A549 (cell line): ENCODE results near the gene SBF2. TPM values are rescaled to one million over a fixed set of nuclear protein-coding genes. Genes with fewer than 3 reads are reported as not detected.
A peak's percentile ranks its signal among the peaks of the same experiment; 100 is the strongest.

Source experiments
- ATAC-seq, 2 experiments: fragments of 200-7000 bp in 1 of 2; fragments of >200 bp in 1 of 2; cut with Nextera tagmentation in 1 of 2; cut with Tn5 transposase in 1 of 2; 3 replicates each; pipeline versions ENCODE4 v1.8.0 to v1.9.1; 2018 to 2020; ENCODE audit warnings: mild to moderate bottlenecking in 1 of 2, moderate library complexity in 1 of 2
- CTCF ChIA-PET: fragments of 300-600 bp; sonication (Branson Sonifier 250); formaldehyde crosslinking; extraction: SDS; loops from one replicate; lab custom pipeline; 2021; ENCODE audit warnings: antibody characterized with exemption, inconsistent platforms; lab: Yijun Ruan, JAX
- POLR2A ChIA-PET: fragments of 350-600 bp; formaldehyde crosslinking; extraction: SDS; loops from one replicate; lab custom pipeline; 2021; ENCODE audit warnings: antibody characterized with exemption, inconsistent platforms; lab: Yijun Ruan, JAX
- DNase-seq, 2 experiments: peaks; one replicate each; pipeline versions ENCODE4 v3.0.0 to v3.0.0-alpha.2; 2011 to 2016; ENCODE audit warnings: low read depth in 1 of 2, low spot score in 1 of 2
- FAIRE-seq: peaks from 2 replicates; lab custom pipeline; 2011; peaks lifted over from hg19 to GRCh38; lab: Jason Lieb, UNC
- H3K27ac ChIP-seq, 2 experiments: fragments of >200 bp; sonication (Bioruptor Twin); formaldehyde crosslinking; 3 replicates each; pipeline ENCODE4 v1.5.1; 2016 to 2017
- H3K4me1 ChIP-seq: fragments of >200 bp; sonication (Bioruptor Twin); formaldehyde crosslinking; 3 replicates; pipeline ENCODE4 v1.6.1; 2016
- H3K4me2 ChIP-seq: fragments of >200 bp; sonication (Bioruptor Twin); formaldehyde crosslinking; 3 replicates; pipeline ENCODE4 v1.6.1; 2016
- H3K4me3 ChIP-seq: fragments of >200 bp; sonication (Bioruptor Twin); formaldehyde crosslinking; 3 replicates; pipeline ENCODE4 v1.5.1; 2016
- H3K9me3 ChIP-seq: fragments of >200 bp; sonication (Bioruptor Twin); formaldehyde crosslinking; 3 replicates; pipeline ENCODE4 v1.6.1; 2016
- CBX2 ChIP-seq: fragments of 200-600 bp; sonication (generic); IDR thresholded peaks from 2 replicates; pipeline ENCODE4 v1.6.1; 2016; ENCODE audit warnings: low read depth, mild to moderate bottlenecking, borderline replicate concordance
- CBX8 ChIP-seq: fragments of 200-600 bp; sonication (generic); IDR thresholded peaks from 2 replicates; pipeline ENCODE4 v1.6.1; 2016
- MYC ChIP-seq: IDR thresholded peaks from 2 replicates; pipeline ENCODE4 v1.6.1; 2012; ENCODE audit warnings: mild to moderate bottlenecking, inconsistent platforms, low read length, improper control_type of control experiment, borderline replicate concordance
- POLR2AphosphoS2 ChIP-seq: conservative IDR thresholded peaks from 2 replicates; pipeline ENCODE4 v1.6.1; 2012; ENCODE audit warnings: low read length, improper control_type of control experiment, inconsistent platforms
- RAD21 ChIP-seq, 2 experiments: fragments of >200 bp in 1 of 2; sonication (Bioruptor Twin) in 1 of 2; formaldehyde crosslinking in 1 of 2; IDR thresholded peaks in 1 of 2; conservative IDR thresholded peaks in 1 of 2; 2 replicates in 1 of 2; 3 replicates in 1 of 2; pipeline ENCODE4 v1.6.1; 2012 to 2018; ENCODE audit warnings: inconsistent platforms in 1 of 2
- RARB ChIP-seq: fragments of 250-450 bp; sonication (Bioruptor Pico); IDR thresholded peaks from 2 replicates; pipeline ENCODE4 v1.8.0; 2021; ENCODE audit warnings: mild to moderate bottlenecking, moderate library complexity
- RNF2 ChIP-seq: fragments of 200-600 bp; sonication (generic); IDR thresholded peaks from 2 replicates; pipeline ENCODE4 v1.6.1; 2016; ENCODE audit warnings: low read depth, mild to moderate bottlenecking, antibody characterized with exemption, moderate library complexity, borderline replicate concordance
- TFCP2L1 ChIP-seq: fragments of 250-450 bp; sonication (Bioruptor Pico); IDR thresholded peaks from 2 replicates; pipeline ENCODE4 v1.5.0; 2021; ENCODE audit warnings: mild to moderate bottlenecking
- ZFP36 ChIP-seq: fragments of 450-650 bp; IDR thresholded peaks from 2 replicates; pipeline ENCODE4 v1.6.1; 2014; ENCODE audit warnings: borderline replicate concordance; ENCODE audit not compliant: partially characterized antibody
- ZNF302 ChIP-seq: fragments of 250-450 bp; sonication (Bioruptor Pico); IDR thresholded peaks from 2 replicates; pipeline ENCODE4 v1.9.0; 2021; ENCODE audit warnings: inconsistent platforms, mild to moderate bottlenecking, moderate library complexity
- WGBS: methylation state at CpG from one replicate; pipeline ENCODE4 v1.1.6; 2017; ENCODE audit errors: missing lambda C conversion rate; 5-methylcytosine and 5-hydroxymethylcytosine counted together
- polyA plus RNA-seq, 4 experiments: library from polyadenylated mRNA; depleted of rRNA in 3 of 4; stranded (reverse); fragments of >200 nt; fragmentation: RNase III in 1 of 4; extraction: RNeasy Plus Mini Kit Qiagen cat#74134 plus additional on column Dnase treatment in 1 of 4; gene quantifications; 2 replicates in 3 of 4; 3 replicates in 1 of 4; pipeline ENCODE4 v1.2.3, GENCODE V29; 2011 to 2017
- TF ChIP-seq, protein P1 (sequence below): fragments of 200-600 bp; sonication (generic); IDR thresholded peaks from 2 replicates; pipeline ENCODE4 v1.6.1; 2016; ENCODE audit warnings: antibody characterized with exemption, mild to moderate bottlenecking, moderate library complexity
- TF ChIP-seq, protein P2 (sequence below): IDR thresholded peaks from 2 replicates; pipeline ENCODE4 v1.6.1; 2012; ENCODE audit warnings: low read depth, borderline replicate concordance
- TF ChIP-seq, protein P3 (sequence below): fragments of 250-450 bp; sonication (Bioruptor Pico); IDR thresholded peaks from 2 replicates; pipeline ENCODE4 v1.5.0; 2020; ENCODE audit warnings: low read depth, mild to moderate bottlenecking, moderate library complexity

Gene SBF2
- polyA plus RNA-seq, 2 of the 4 experiments (the other 2 are of a cell fraction), result 11.1 to 49.6 TPM

DNA sequence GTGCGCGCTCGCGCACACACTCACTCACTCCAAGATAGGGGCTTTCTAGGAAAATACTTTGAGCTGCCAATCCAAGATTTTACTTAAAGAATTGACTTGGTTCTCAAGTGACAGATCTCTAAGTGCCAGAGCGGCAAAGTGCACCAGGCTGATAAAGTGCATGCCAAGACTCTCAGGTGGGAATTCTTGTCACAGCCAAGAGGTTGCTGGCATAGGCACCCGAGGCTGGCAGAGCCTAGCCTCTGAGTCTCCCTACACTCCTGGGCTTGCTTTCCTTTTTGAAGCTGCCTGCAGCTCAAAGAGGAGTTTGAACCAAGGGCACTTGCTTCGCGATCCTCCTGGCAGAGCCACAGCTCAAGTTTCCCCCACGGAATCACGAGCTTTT, 8.3 kb upstream of the SBF2 start:
- FAIRE-seq (no peak), ATAC-seq (no peak), DNase-seq (no peak)
- 28% methylated on average over 10 of the region's 10 CpGs for WGBS
- peaks cover 13% of the 10 kb centered on the region for H3K4me1 ChIP-seq
- peak overlapping the region; percentile 75 for H3K4me3 ChIP-seq
- TF ChIP-seq, protein P1, sequence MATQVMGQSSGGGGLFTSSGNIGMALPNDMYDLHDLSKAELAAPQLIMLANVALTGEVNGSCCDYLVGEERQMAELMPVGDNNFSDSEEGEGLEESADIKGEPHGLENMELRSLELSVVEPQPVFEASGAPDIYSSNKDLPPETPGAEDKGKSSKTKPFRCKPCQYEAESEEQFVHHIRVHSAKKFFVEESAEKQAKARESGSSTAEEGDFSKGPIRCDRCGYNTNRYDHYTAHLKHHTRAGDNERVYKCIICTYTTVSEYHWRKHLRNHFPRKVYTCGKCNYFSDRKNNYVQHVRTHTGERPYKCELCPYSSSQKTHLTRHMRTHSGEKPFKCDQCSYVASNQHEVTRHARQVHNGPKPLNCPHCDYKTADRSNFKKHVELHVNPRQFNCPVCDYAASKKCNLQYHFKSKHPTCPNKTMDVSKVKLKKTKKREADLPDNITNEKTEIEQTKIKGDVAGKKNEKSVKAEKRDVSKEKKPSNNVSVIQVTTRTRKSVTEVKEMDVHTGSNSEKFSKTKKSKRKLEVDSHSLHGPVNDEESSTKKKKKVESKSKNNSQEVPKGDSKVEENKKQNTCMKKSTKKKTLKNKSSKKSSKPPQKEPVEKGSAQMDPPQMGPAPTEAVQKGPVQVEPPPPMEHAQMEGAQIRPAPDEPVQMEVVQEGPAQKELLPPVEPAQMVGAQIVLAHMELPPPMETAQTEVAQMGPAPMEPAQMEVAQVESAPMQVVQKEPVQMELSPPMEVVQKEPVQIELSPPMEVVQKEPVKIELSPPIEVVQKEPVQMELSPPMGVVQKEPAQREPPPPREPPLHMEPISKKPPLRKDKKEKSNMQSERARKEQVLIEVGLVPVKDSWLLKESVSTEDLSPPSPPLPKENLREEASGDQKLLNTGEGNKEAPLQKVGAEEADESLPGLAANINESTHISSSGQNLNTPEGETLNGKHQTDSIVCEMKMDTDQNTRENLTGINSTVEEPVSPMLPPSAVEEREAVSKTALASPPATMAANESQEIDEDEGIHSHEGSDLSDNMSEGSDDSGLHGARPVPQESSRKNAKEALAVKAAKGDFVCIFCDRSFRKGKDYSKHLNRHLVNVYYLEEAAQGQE, result peak; percentile 17; the same call in 1 of the 2 replicates
- no peak for TF ChIP-seq TFCP2L1 (CRISPR knock-in tag)
- TF ChIP-seq ZNF302, result no peak
- no peaks in the 10 kb centered on the region for H3K9me3 ChIP-seq
- peak overlapping the region; percentile 92 for H3K4me2 ChIP-seq
- CTCF ChIA-PET, result interaction anchor here (0.6 to 11.0 kb wide), 7 partner anchors 11 to 543 kb away, joined by 3 to 188 read pairs (median 11); no protein-coding TSS in a partner anchor
- POLR2A ChIA-PET, result interaction anchor here (0.6 to 5.0 kb wide), 6 partner anchors 14 to 544 kb away, joined by 3 to 53 read pairs (median 3); partner anchors contain the start of gene EIF4G2
- H3K27ac ChIP-seq, result peak overlapping the region; percentile 94

DNA sequence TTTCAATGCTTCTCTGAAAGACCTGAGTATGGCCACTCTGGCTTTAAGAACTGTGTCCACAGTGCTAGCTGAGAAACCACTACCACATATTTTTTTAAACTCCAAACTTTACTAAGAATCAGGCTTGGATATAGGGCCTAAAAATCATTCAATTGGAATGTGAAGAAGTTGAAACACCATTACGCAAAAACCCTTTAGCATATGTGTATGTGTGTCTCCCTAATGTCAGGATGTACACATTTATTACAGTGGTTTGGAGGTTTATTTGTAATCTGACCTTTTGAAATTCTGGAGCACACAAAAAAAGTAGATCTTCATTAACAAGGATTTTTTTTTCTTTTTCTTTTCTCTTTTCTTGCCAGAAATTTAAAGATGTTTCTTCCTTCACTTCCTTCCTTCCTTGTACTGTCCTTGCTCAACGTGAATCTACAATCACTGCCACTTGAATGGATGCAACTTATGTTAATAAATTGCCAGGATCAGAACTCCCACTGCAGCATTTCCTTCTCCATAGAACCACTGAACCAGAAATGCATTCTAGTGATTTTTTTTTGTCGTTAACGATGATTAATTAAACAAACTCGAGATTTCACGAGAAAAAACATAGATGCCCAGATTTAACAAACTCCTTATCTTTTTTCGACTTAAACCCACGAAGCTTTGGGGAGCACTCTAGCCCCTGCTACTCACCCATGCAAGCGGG, 7.8 kb upstream of the SBF2 start:
- Histone ChIP-seq H3K4me2 (peak overlapping the region; percentile 92), H3K4me3 (peak overlapping the region; percentile 75), H3K4me1 (peaks cover 13% of the 10 kb centered on the region)
- ATAC-seq, result no peak
- 16% methylated on average over 9 of the region's 9 CpGs for WGBS
- no peak for FAIRE-seq
- DNase-seq, result no peak
- TF ChIP-seq RARB (CRISPR knock-in tag), result 0 out of 2 replicates have a peak, but pooled peaks have one; percentile 57
- TF ChIP-seq CBX2, result no peak
- TF ChIP-seq RAD21 (conservative IDR thresholded peaks at IDR 0.05 in 1 of 2, IDR thresholded peaks at IDR 0.05 in 1 of 2), result no peak
- TF ChIP-seq, all 56 proteins: peak for 1
- no peaks in the 10 kb centered on the region for H3K9me3 ChIP-seq
- H3K27ac ChIP-seq, result peak overlapping the region; percentile 94
- CTCF ChIA-PET, result interaction anchor here (0.7 to 11.0 kb wide), 6 partner anchors 9 to 543 kb away, joined by 3 to 188 read pairs (median 36); no protein-coding TSS in a partner anchor
- POLR2A ChIA-PET, result interaction anchor here (5.0 kb wide), 1 partner anchor 543 kb away, joined by 53 read pairs; no protein-coding TSS in a partner anchor

DNA sequence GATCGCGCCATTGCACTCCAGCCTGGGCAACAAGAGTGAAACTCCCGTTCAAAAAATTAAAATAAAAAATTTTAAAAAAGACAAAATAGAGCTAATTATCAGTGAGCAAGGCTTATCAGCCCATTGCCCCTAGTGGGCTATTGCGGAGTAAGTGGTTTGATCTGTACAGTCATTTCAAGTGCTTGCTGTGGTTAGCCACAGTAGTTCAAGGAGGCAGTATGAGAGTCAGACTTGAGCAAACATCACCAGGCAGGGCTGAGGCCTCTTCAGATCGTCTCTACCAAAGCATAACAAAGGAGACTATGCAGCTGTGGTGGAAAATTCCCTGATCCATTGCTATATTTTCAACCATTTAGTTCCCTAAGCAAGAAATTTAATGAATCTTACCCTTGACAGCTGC, 4.3 kb upstream of the SBF2 start:
- H3K9me3 ChIP-seq, result no peaks in the 10 kb centered on the region
- CTCF ChIA-PET, result interaction anchor here (5.8 kb wide), 1 partner anchor 10 kb away, joined by 33 read pairs; no protein-coding TSS in a partner anchor
- H3K27ac ChIP-seq, result no peak overlapping the region
- TF ChIP-seq POLR2AphosphoS2 (no peak), MYC (no peak), RNF2 (no peak), ZFP36 (no peak), CBX8 (no peak)
- TF ChIP-seq, protein P2, sequence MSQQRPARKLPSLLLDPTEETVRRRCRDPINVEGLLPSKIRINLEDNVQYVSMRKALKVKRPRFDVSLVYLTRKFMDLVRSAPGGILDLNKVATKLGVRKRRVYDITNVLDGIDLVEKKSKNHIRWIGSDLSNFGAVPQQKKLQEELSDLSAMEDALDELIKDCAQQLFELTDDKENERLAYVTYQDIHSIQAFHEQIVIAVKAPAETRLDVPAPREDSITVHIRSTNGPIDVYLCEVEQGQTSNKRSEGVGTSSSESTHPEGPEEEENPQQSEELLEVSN, result no peak
- TF ChIP-seq, protein P3, sequence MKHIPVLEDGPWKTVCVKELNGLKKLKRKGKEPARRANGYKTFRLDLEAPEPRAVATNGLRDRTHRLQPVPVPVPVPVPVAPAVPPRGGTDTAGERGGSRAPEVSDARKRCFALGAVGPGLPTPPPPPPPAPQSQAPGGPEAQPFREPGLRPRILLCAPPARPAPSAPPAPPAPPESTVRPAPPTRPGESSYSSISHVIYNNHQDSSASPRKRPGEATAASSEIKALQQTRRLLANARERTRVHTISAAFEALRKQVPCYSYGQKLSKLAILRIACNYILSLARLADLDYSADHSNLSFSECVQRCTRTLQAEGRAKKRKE (CRISPR knock-in tag), result no peak
- 87% methylated on average over 5 of the region's 5 CpGs for WGBS
- no peak for ATAC-seq
- H3K4me2 ChIP-seq, result no peak overlapping the region
- FAIRE-seq, result no peak
- H3K4me3 ChIP-seq, result no peak overlapping the region
- DNase-seq, result peak in 1 of 2 experiments; percentile 36
- POLR2A ChIA-PET, result no interaction called here
- peaks cover 24% of the 10 kb centered on the region for H3K4me1 ChIP-seq
